Astrocyte (in vitro differentiated cells and primary cell): ENCODE measurements around the gene GGT5. TPM values are rescaled to one million over a fixed set of nuclear protein-coding genes. Genes with fewer than 3 reads are reported as not detected.

Source experiments
- DNase-seq: peaks from one replicate; pipeline ENCODE4 v3.0.0-alpha.2; 2010; ENCODE audit warnings: low read depth
- FAIRE-seq: peaks from 2 replicates; lab custom pipeline; 2011; peaks lifted over from hg19 to GRCh38; lab: Jason Lieb, UNC
- H2AFZ ChIP-seq: 2 replicates; pipeline ENCODE4 v1.6.0; 2012; ENCODE audit warnings: low read depth, low read length, inconsistent platforms
- H3K27ac ChIP-seq: 2 replicates; pipeline ENCODE4 v1.5.1; 2011; ENCODE audit warnings: low read depth, low read length, inconsistent platforms
- H3K27me3 ChIP-seq: 2 replicates; pipeline ENCODE4 v1.6.0; 2011; ENCODE audit warnings: low read length, inconsistent platforms; ENCODE audit not compliant: insufficient read depth
- H3K36me3 ChIP-seq: 2 replicates; pipeline ENCODE4 v1.5.1; 2011; ENCODE audit warnings: low read length, inconsistent platforms; ENCODE audit not compliant: insufficient read depth
- H3K4me1 ChIP-seq: 2 replicates; pipeline ENCODE4 v1.5.1; 2011; ENCODE audit warnings: low read length, inconsistent platforms; ENCODE audit not compliant: insufficient read depth
- H3K4me2 ChIP-seq: 2 replicates; pipeline ENCODE4 v1.6.0; 2012; ENCODE audit warnings: low read length, inconsistent platforms
- H3K4me3 ChIP-seq: 2 replicates; pipeline ENCODE4 v1.5.1; 2011; ENCODE audit warnings: low read depth, mild to moderate bottlenecking, low read length, inconsistent platforms; ENCODE audit not compliant: insufficient read depth
- H3K79me2 ChIP-seq: 2 replicates; pipeline ENCODE4 v1.6.0; 2012; ENCODE audit warnings: mild to moderate bottlenecking, low read length, inconsistent platforms; ENCODE audit not compliant: insufficient read depth
- H3K9ac ChIP-seq: 2 replicates; pipeline ENCODE4 v1.6.0; 2012; ENCODE audit warnings: mild to moderate bottlenecking, low read length, inconsistent platforms
- H3K9me3 ChIP-seq: 2 replicates; pipeline ENCODE4 v1.5.1; 2012; ENCODE audit warnings: low read depth, mild to moderate bottlenecking, low read length, inconsistent platforms; ENCODE audit not compliant: insufficient read depth
- H4K20me1 ChIP-seq: 2 replicates; pipeline ENCODE4 v1.6.0; 2012; ENCODE audit warnings: low read length, inconsistent platforms; ENCODE audit not compliant: insufficient read depth
- H3K27ac Mint-ChIP-seq: one replicate; pipeline ENCODE4 v1.8.0; 2021; ENCODE audit warnings: mild to moderate bottlenecking, mixed read lengths; ENCODE audit not compliant: unreplicated experiment
- H3K27me3 Mint-ChIP-seq: one replicate; pipeline ENCODE4 v1.8.0; 2021; ENCODE audit warnings: low read depth, mixed read lengths; ENCODE audit not compliant: unreplicated experiment
- H3K36me3 Mint-ChIP-seq: one replicate; pipeline ENCODE4 v1.8.0; 2021; ENCODE audit warnings: low read depth, mixed read lengths; ENCODE audit not compliant: unreplicated experiment
- H3K4me1 Mint-ChIP-seq: one replicate; pipeline ENCODE4 v1.8.0; 2021; ENCODE audit warnings: low read depth, mixed read lengths; ENCODE audit not compliant: unreplicated experiment
- H3K4me3 Mint-ChIP-seq: one replicate; pipeline ENCODE4 v1.8.0; 2021; ENCODE audit warnings: mild to moderate bottlenecking, moderate library complexity, mixed read lengths; ENCODE audit not compliant: unreplicated experiment
- H3K9me3 Mint-ChIP-seq: one replicate; pipeline ENCODE4 v1.8.0; 2021; ENCODE audit warnings: mild to moderate bottlenecking, mixed read lengths; ENCODE audit not compliant: unreplicated experiment
- CTCF ChIP-seq: IDR thresholded peaks from 2 replicates; pipeline ENCODE4 v1.5.1; 2011; ENCODE audit warnings: low read depth, mild to moderate bottlenecking, inconsistent platforms, low read length, moderate library complexity; ENCODE audit not compliant: insufficient read depth
- EZH2 ChIP-seq: IDR thresholded peaks from 2 replicates; pipeline ENCODE4 v1.6.1; 2012; ENCODE audit warnings: mild to moderate bottlenecking, low read length, inconsistent platforms; ENCODE audit not compliant: insufficient read depth
- total RNA-seq: library from RNA; stranded (reverse); gene quantifications from 2 replicates; pipeline ENCODE4 v1.2.1, GENCODE V29; 2021

The GGT5 gene
- total RNA-seq, 1 donor from 2014 or later = 0.64 TPM

GRCh38 chr22:24189249-24190158 is 55.4 kb downstream of the GGT5 start:
- H3K27ac Mint-ChIP-seq = peak overlapping the region; percentile 66
- Histone ChIP-seq H4K20me1 (no peaks in the 10 kb centered on the region), H3K4me1 (peaks cover 2% of the 10 kb centered on the region), H3K27ac (no peak overlapping the region), H3K79me2 (no peaks in the 10 kb centered on the region), H3K36me3 (no peaks in the 10 kb centered on the region), H3K27me3 (no peaks in the 10 kb centered on the region), H3K9me3 (no peaks in the 10 kb centered on the region), H2AFZ (peak overlapping the region; percentile 36), H3K4me3 (no peak overlapping the region), H3K9ac (no peak overlapping the region), H3K4me2 (no peak overlapping the region)
- H3K36me3 Mint-ChIP-seq = peaks cover 3% of the 10 kb centered on the region
- DNase-seq = no peak
- peak; percentile 70 for TF ChIP-seq CTCF
- no peak for TF ChIP-seq EZH2
- no peaks in the 10 kb centered on the region for H3K9me3 Mint-ChIP-seq
- peaks cover 1% of the 10 kb centered on the region for H3K4me1 Mint-ChIP-seq
- FAIRE-seq = peak; percentile 9
- H3K4me3 Mint-ChIP-seq = no peak overlapping the region
- H3K27me3 Mint-ChIP-seq = peaks cover 9% of the 10 kb centered on the region

- Mint-ChIP-seq H3K4me1 (peaks cover 1% of the 10 kb centered on the region), H3K27ac (peak overlapping the region; percentile 26), H3K27me3 (peaks cover 9% of the 10 kb centered on the region), H3K9me3 (no peaks in the 10 kb centered on the region), H3K36me3 (peaks cover 3% of the 10 kb centered on the region), H3K4me3 (no peak overlapping the region)
- Histone ChIP-seq H3K27ac (no peak overlapping the region), H3K79me2 (no peaks in the 10 kb centered on the region), H3K36me3 (no peaks in the 10 kb centered on the region), H2AFZ (no peak overlapping the region), H3K4me3 (no peak overlapping the region), H3K4me1 (peaks cover 2% of the 10 kb centered on the region), H3K9me3 (no peaks in the 10 kb centered on the region), H3K27me3 (no peaks in the 10 kb centered on the region), H4K20me1 (no peaks in the 10 kb centered on the region), H3K4me2 (no peak overlapping the region), H3K9ac (no peak overlapping the region)
- no peak for FAIRE-seq
- DNase-seq = no peak
- TF ChIP-seq CTCF (no peak), EZH2 (no peak)
These were observed 56.1 kb downstream of the GGT5 start for GRCh38 chr22:24188705-24189248.
